Astrocyte of the cerebellum (primary cell): ENCODE data around the gene KCNK18.

ENCODE experiments used
- DNase-seq: peaks from one replicate; pipeline ENCODE4 v3.0.0-alpha.2; 2011; ENCODE audit warnings: low read depth
- H3K4me3 ChIP-seq: 2 replicates; pipeline ENCODE4 v1.5.1; 2011; ENCODE audit warnings: mild to moderate bottlenecking, low read depth, low read length, moderate library complexity
- in situ Hi-C: cut with HindIII; loops from 2 replicates; pipeline ENCODE4 v1.10.0; 2017; ENCODE audit warnings: low sequenced_read_pairs
- TF ChIP-seq, protein P1 (sequence below): IDR thresholded peaks from 2 replicates; pipeline ENCODE4 v1.5.1; 2012; ENCODE audit warnings: low read length, low read depth, moderate library complexity, mild to moderate bottlenecking; ENCODE audit errors: missing control alignments

The KCNK18 gene

DNA sequence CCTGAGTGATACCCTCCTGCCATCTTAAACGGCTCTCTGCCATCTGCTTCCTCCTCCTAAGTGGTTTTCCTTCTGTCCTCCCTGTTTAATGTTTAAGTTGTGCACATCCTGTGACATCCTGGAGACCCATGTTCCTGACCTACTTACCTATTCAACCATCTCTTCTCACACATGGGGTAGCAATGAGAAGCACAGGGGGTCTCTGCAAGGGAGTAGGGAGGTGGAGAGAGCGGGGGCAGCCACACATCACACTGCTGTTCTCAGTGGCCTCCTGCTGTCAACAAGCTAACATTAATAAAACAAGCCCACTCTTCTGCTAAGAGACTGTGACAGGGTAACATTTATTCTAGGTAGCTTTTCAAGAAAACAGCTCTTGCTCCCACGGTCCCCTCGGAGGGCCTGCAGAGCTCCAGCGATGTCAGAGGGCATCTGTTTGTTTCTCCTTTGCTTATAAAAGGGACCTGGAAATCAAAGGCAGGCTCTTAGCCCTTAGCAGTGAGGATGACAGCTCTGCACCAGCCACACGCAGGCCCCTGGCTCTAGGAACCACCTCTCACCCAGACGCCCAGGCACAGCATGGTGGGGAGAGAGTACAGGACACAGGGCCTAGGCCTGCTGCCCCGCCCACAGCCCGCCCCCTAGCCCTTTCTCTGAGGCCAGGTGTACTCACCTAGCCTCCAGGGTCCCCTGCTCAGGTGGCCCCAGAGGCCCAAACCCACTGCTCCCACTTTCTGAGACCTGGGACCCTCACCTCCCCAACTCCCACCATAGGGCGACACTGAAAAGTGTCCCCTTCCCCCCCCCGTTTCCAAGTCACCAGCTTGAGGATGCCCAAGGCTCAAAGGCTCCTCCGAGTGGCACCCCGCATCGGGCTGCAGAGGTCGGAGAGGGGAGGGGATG is 42.7 kb downstream of the KCNK18 start:
- no peak for DNase-seq
- TF ChIP-seq, protein P1, sequence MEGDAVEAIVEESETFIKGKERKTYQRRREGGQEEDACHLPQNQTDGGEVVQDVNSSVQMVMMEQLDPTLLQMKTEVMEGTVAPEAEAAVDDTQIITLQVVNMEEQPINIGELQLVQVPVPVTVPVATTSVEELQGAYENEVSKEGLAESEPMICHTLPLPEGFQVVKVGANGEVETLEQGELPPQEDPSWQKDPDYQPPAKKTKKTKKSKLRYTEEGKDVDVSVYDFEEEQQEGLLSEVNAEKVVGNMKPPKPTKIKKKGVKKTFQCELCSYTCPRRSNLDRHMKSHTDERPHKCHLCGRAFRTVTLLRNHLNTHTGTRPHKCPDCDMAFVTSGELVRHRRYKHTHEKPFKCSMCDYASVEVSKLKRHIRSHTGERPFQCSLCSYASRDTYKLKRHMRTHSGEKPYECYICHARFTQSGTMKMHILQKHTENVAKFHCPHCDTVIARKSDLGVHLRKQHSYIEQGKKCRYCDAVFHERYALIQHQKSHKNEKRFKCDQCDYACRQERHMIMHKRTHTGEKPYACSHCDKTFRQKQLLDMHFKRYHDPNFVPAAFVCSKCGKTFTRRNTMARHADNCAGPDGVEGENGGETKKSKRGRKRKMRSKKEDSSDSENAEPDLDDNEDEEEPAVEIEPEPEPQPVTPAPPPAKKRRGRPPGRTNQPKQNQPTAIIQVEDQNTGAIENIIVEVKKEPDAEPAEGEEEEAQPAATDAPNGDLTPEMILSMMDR = no peak
- H3K4me3 ChIP-seq = no peak overlapping the region
- in situ Hi-C loops = no loop called here

DNA sequence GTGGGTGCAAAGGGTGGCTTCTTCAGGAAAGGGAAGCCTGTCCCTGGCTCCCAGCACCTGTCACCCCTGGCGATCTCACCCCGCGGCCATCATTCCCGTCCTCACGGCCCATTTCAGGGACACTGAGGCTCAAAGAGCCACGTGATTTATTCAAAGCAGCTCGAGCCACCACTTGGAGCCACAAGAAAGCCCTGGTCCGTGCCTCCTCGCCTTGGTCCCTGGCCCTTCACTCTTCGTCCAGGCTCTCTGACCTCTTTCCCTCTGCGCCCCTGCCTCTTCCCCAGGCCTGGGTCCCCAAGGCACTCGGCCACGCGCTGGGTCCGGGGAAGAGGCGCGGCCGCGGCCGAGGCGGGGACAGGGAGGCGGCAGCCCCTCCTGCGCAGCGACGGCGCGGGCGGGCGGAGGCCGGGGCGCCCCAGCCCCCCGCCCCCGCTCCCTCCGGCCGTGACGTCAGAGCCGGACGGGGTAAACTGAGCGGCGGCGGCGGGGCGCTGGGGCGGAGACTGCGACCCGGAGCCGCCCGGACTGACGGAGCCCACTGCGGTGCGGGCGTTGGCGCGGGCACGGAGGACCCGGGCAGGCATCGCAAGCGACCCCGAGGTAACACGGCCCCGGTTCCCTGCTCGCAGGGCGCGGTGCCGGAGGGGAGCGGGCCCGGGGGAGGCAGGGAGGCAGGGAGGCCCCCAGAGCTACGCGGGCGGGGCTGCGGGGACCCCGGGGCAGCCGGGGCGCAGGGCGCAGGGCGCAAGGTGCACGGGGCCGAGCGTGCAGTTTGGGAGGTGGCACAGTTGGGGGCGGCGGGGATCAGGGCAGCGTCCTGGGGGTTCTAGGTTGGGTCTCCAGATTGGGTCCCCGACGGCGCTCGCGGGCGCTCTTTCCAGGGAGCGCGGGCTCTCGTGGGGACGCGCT is 43.6 kb downstream of the KCNK18 start, which contains the start of gene SLC18A2:
SLC18A2 (plus strand) TSS at position 494 of the 909 bp plus-strand sequence. CDS start 580 bp downstream, outside the sequence.
- DNase-seq = no peak
- in situ Hi-C loops = no loop called here
- no peak within 1 kb of the TSS for H3K4me3 ChIP-seq
- TF ChIP-seq, protein P1 = no peak

DNA sequence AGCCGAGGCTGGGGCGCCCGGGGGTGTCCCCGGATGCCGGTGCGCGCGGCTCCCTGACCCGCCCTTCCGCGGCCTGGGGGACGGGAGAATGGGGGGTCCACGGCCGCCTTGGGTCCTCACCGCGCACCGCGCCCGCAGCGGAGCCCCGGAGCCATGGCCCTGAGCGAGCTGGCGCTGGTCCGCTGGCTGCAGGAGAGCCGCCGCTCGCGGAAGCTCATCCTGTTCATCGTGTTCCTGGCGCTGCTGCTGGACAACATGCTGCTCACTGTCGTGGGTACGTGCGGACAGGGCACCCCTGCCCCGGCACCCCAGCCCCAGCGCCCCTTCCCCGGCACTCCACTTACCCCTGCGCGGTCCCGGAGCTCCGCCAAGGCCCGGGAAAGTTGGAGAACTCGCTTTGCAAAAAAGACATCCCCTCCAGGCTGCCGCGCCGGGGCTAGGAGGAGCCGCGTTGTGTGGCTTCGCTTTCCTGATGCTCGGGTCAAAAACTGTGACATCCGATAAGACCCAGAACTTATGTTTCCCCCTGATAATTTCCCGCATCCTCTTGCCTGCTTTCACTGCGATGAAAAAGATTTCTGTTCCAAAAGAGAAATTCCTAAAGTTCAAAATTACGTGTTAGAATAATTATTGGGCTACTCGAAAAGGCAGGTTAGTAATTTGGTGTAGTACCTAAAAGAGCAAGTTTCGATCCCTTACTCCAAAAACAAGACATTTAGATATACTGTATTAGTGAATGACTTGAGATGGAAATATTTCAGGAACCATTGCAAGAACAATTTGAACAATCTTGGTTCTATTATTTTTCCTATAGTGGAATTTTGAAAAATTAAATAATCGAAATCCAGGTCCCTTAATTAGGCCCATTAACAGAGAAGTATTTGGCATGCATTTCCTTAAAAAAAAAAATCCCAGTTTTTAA is 44.5 kb downstream of the KCNK18 start:
- in situ Hi-C loops = no loop called here
- no peak for DNase-seq
- TF ChIP-seq, protein P1 = no peak
- H3K4me3 ChIP-seq = no peak overlapping the region

DNA sequence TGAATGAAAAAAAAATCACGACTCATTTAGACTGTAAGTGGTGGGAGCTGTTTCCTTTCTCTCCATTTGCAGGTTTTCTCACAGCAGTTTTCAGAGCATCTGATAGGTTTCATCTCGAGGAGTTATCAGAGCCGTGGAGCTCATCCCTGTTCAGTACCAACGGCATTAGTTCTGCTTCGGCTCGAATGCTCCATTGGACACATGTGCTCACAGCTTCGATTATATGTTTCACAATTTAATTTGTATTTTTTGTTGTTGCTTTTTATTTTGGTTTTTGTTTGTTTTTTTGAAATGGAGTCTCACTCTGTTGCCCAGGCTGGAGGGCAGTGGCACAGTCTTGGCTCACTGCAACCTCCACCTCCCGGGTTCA is 45.2 kb downstream of the KCNK18 start:
- no peak overlapping the region for H3K4me3 ChIP-seq
- TF ChIP-seq, protein P1 = no peak
- in situ Hi-C loops = no loop called here
- DNase-seq = no peak

DNA sequence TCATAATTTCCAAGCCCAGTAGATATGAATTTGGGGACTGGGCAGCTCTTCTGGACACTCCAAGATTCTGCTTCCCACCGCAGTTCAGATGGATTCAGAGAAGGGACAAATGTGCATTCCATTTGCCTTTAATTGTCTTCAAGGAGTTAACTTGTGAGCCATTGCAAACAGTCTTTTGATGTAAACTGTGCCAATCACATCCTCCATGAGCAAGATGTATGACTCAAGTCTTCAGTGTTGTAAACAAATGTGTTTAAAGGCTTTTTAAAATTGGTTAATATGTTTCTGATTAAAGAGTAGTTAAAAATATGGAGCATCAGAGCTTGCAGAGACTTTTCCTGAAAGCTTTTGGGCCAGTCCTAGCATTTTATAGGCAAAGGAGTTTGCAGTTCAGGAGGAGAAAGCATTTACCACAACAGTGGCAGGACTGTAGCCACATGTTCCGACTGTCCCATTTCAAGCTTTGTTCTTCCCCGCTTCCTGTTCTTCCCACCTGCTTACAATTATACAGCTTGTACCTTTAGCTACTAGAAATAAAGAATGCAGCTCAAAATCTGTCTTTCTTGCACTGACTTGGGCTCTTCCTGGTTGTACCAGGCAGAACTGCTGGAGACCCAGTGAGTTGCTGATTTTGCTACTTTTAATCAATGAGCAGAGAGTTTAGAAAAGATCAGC is 49.8 kb downstream of the KCNK18 start:
- in situ Hi-C loops = no loop called here
- H3K4me3 ChIP-seq = no peak overlapping the region
- DNase-seq = no peak
- TF ChIP-seq, protein P1 = no peak
